Esophagus squamous epithelium (tissue), 5 donors: ENCODE data around the gene TSN. TPM values are rescaled to one million over a fixed set of nuclear protein-coding genes. Genes with fewer than 3 reads are reported as not detected.

Experiments
- DNase-seq: peaks from one replicate; lab custom pipeline; 2025; lab: John Stamatoyannopoulos, UW
- H3K27ac ChIP-seq, 4 donors: fragments of 200-600 bp; sonication (generic); one replicate each; pipeline ENCODE4 v1.5.1; 2016 to 2019; ENCODE audit warnings: mild to moderate bottlenecking in 1 of 4
- H3K27me3 ChIP-seq, 4 donors: fragments of 200-600 bp; sonication (generic); 1 replicate in 3 of 4; 2 replicates in 1 of 4; pipeline versions ENCODE4 v1.5.1 to v1.6.0; 2017 to 2021; ENCODE audit warnings: antibody characterized with exemption in 1 of 4
- H3K36me3 ChIP-seq, 3 donors: fragments of 200-600 bp; sonication (generic); one replicate each; pipeline ENCODE4 v1.5.1; 2016 to 2019
- H3K4me1 ChIP-seq, 3 donors: fragments of 200-600 bp; sonication (generic); one replicate each; pipeline ENCODE4 v1.5.1; 2017 to 2019
- H3K4me3 ChIP-seq, 4 donors: fragments of 200-600 bp; sonication (generic); 1 replicate in 3 of 4; 2 replicates in 1 of 4; pipeline ENCODE4 v1.5.1; 2016 to 2019; ENCODE audit warnings: mild to moderate bottlenecking in 2 of 4, moderate library complexity in 1 of 4
- H3K9me3 ChIP-seq, 3 donors: fragments of 200-600 bp; sonication (generic); one replicate each; pipeline ENCODE4 v1.5.1; 2016 to 2019
- POLR2A ChIP-seq, 4 donors: fragments of 450-650 bp; IDR thresholded peaks; one replicate each; pipeline ENCODE4 v1.6.1; 2017; ENCODE audit warnings: antibody characterized with exemption in 4 of 4, mild to moderate bottlenecking in 4 of 4, moderate library complexity in 3 of 4
- WGBS, 2 donors: methylation state at CpG; one replicate each; pipeline ENCODE4 v1.1.5; 2018; 5-methylcytosine and 5-hydroxymethylcytosine counted together
- intact Hi-C: fragments of 100-400 bp; cut with DNase I; formaldehyde crosslinking; loops from one replicate; pipeline ENCODE4 v1.15.0; 2022
- total RNA-seq, 4 donors: library from RNA; depleted of rRNA; stranded (reverse); fragments of >200 nt; gene quantifications; one replicate each; pipeline ENCODE4 v1.1.0, GENCODE V29; 2016
- TF ChIP-seq, protein P1 (sequence below), 6 experiments: fragments of 450-650 bp in 4 of 6; fragments of 200-600 bp in 2 of 6; sonication (generic) in 2 of 6; IDR thresholded peaks; one replicate each; pipeline ENCODE4 v1.5.1; 2016 to 2019; ENCODE audit warnings: antibody characterized with exemption in 6 of 6, mild to moderate bottlenecking in 4 of 6, moderate library complexity in 4 of 6
- donor health status: DM: yes; HTN: yes; CAD: no.

The TSN gene
- total RNA-seq, 4 donors from 2014 or later, result 27.0 to 38.9 (median 34.9) TPM

DNA sequence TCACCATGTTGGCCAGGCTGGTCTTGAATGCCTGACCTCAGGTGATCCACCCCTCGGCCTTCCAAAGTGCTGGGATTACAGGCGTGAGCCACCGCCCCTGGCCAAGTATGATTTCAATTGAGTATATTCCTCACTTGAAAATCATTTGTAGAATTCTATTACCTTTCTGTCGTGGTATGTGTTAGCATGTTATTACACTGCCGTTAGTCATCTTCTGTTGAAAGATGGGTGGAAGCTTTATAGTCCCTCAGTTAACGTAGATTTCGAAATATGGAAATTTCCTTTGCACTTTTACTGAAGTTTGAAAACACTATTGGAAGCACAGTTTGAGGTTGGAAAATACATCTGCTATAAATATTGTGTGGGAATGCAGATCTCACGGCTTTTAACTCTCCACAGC is 33.5 kb upstream of the TSN start:
- Histone ChIP-seq H3K4me3 (no peak overlapping the region), H3K9me3 (no peaks in the 10 kb centered on the region), H3K36me3 (peaks cover 0 to 12% (median 0%) of the 10 kb centered on the region in 3 donors), H3K27ac (peak overlapping the region in 1 of 4 donors; percentile 4), H3K4me1 (peaks cover 0 to 20% (median 0%) of the 10 kb centered on the region in 3 donors), H3K27me3 (no peaks in the 10 kb centered on the region)
- 23 to 42% methylated on average over 8 of the region's 8 CpGs for WGBS, 2 donors
- no peak for DNase-seq
- TF ChIP-seq, protein P1, sequence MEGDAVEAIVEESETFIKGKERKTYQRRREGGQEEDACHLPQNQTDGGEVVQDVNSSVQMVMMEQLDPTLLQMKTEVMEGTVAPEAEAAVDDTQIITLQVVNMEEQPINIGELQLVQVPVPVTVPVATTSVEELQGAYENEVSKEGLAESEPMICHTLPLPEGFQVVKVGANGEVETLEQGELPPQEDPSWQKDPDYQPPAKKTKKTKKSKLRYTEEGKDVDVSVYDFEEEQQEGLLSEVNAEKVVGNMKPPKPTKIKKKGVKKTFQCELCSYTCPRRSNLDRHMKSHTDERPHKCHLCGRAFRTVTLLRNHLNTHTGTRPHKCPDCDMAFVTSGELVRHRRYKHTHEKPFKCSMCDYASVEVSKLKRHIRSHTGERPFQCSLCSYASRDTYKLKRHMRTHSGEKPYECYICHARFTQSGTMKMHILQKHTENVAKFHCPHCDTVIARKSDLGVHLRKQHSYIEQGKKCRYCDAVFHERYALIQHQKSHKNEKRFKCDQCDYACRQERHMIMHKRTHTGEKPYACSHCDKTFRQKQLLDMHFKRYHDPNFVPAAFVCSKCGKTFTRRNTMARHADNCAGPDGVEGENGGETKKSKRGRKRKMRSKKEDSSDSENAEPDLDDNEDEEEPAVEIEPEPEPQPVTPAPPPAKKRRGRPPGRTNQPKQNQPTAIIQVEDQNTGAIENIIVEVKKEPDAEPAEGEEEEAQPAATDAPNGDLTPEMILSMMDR (IDR thresholded peaks at IDR 0.05), result no peak
- intact Hi-C loops, result loop anchor here (5.0 kb wide), 1 partner anchor 315 kb away; no protein-coding TSS in a partner anchor

GRCh38 chr2:121722479-121722878 is 33.0 kb upstream of the TSN start:
- TF ChIP-seq, protein P1 (IDR thresholded peaks at IDR 0.05), result peak in 1 of 6 experiments; percentile 25
- TF ChIP-seq POLR2A (IDR thresholded peaks at IDR 0.05), result no peak
- H3K36me3 ChIP-seq, result peaks cover 0 to 17% (median 4%) of the 10 kb centered on the region in 3 donors
- intact Hi-C loops, result loop anchor here (5.0 kb wide), 1 partner anchor 315 kb away; no protein-coding TSS in a partner anchor
- no peak overlapping the region for H3K27ac ChIP-seq
- no peaks in the 10 kb centered on the region for H3K27me3 ChIP-seq
- no peak overlapping the region for H3K4me3 ChIP-seq
- 51 to 57% methylated on average over 5 of the region's 5 CpGs for WGBS, 2 donors
- peaks cover 0 to 20% (median 0%) of the 10 kb centered on the region in 3 donors for H3K4me1 ChIP-seq
- DNase-seq, result no peak
- no peaks in the 10 kb centered on the region for H3K9me3 ChIP-seq

DNA sequence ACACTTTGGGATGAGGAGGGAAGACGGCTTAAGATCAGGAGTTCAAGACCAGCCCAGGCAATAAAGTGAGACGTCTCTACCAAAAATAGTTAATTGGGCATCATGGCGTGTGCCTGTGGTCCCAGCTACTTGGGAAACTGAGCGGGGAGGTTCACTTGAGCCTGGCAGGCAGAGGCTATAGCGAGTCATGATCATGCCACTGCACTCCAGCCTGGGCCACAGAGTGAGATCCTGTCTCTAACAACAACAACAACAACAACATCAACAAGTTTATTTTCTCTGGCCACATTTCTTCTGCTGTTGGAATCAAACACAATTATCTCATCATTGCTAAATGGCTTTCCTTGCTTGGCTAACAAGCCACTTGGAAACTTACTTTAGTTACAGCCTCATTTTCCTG is 32.1 kb upstream of the TSN start:
- intact Hi-C loops, result loop anchor here (5.0 kb wide), 1 partner anchor 316 kb away; no protein-coding TSS in a partner anchor
- H3K4me1 ChIP-seq, result peaks cover 0 to 20% (median 0%) of the 10 kb centered on the region in 3 donors
- no peaks in the 10 kb centered on the region for H3K27me3 ChIP-seq
- WGBS, 2 donors, result 81 to 88% methylated on average over 5 of the region's 5 CpGs
- no peak for DNase-seq
- peaks cover 0 to 26% (median 11%) of the 10 kb centered on the region in 3 donors for H3K36me3 ChIP-seq
- no peak for TF ChIP-seq POLR2A (IDR thresholded peaks at IDR 0.05)
- TF ChIP-seq, protein P1 (IDR thresholded peaks at IDR 0.05), result no peak
- H3K27ac ChIP-seq, result no peak overlapping the region
- H3K9me3 ChIP-seq, result no peaks in the 10 kb centered on the region
- no peak overlapping the region for H3K4me3 ChIP-seq

- no peak overlapping the region for H3K4me3 ChIP-seq
- no peaks in the 10 kb centered on the region for H3K27me3 ChIP-seq
- H3K4me1 ChIP-seq, result peaks cover 0 to 6% (median 0%) of the 10 kb centered on the region in 3 donors
- intact Hi-C loops, result no loop called here
- no peak overlapping the region for H3K27ac ChIP-seq
- TF ChIP-seq, protein P1 (IDR thresholded peaks at IDR 0.05), result no peak
- TF ChIP-seq POLR2A (IDR thresholded peaks at IDR 0.05), result no peak
- peaks cover 7 to 66% (median 42%) of the 10 kb centered on the region in 3 donors for H3K36me3 ChIP-seq
- no peak for DNase-seq
- 92 to 100% methylated on average over 2 of the region's 2 CpGs for WGBS, 2 donors
- no peaks in the 10 kb centered on the region for H3K9me3 ChIP-seq
These were observed 28.1 kb upstream of the TSN start for GRCh38 chr2:121727332-121727731.

DNA sequence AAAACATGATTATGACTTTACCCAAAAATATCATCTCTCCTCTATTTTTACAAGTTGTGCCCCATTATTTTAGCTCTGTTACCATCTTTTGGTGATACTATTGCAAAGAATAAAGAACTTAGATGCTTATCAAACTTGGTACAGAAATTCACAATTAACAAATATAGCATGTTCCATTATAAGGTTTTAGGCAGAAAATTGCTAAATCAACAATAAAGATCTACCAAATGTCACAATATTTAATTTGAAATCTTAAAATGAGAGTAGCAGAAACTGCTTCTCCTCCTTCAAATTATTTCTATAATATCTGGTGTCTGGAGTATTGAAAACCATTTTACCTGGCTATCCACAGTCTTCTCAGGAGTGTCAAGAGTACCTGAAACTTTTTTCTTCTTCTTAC is 27.5 kb upstream of the TSN start:
- no peak for DNase-seq
- no peak for TF ChIP-seq POLR2A (IDR thresholded peaks at IDR 0.05)
- TF ChIP-seq, protein P1 (IDR thresholded peaks at IDR 0.05), result no peak
- H3K27me3 ChIP-seq, result no peaks in the 10 kb centered on the region
- no peaks in the 10 kb centered on the region for H3K9me3 ChIP-seq
- peaks cover 0 to under 1% (median 0%) of the 10 kb centered on the region in 3 donors for H3K4me1 ChIP-seq
- H3K4me3 ChIP-seq, result no peak overlapping the region
- no peak overlapping the region for H3K27ac ChIP-seq
- intact Hi-C loops, result no loop called here
- H3K36me3 ChIP-seq, result peaks cover 7 to 72% (median 47%) of the 10 kb centered on the region in 3 donors
